Measurements from ENCODE around the gene STK35.

- TF ChIP-seq TAF1 (IDR thresholded peaks at IDR 0.05; ENCODE audit: low read depth): no peak
- TF ChIP-seq MAX (IDR thresholded peaks at IDR 0.05): no peak
- TF ChIP-seq YY1 (IDR thresholded peaks at IDR 0.05; ENCODE audit: low read depth): no peak
- no peak for TF ChIP-seq REST (IDR thresholded peaks at IDR 0.05; ENCODE audit: low read depth)
- TF ChIP-seq FOXM1 (IDR thresholded peaks at IDR 0.05; ENCODE audit: borderline replicate concordance, low read depth): no peak
- no peak for TF ChIP-seq TCF12 (IDR thresholded peaks at IDR 0.05; ENCODE audit: low read depth)
- TF ChIP-seq NFIC (IDR thresholded peaks at IDR 0.05): no peak
- no peak for TF ChIP-seq EP300 (IDR thresholded peaks at IDR 0.05; ENCODE audit: borderline replicate concordance)
- TF ChIP-seq USF1 (IDR thresholded peaks at IDR 0.05): no peak
Observed at GRCh38 chr20:2140561-2140960, 38.9 kb downstream of the STK35 start.

Measured in Ishikawa (cell line).